ENCODE data around the gene TTLL6.

The TTLL6 gene

GRCh38 chr17:48757524-48757961 is 59.5 kb downstream of the TTLL6 start:
- no peak for DNase-seq

GRCh38 chr17:48756830-48757251 is 60.2 kb downstream of the TTLL6 start:
- no peak for DNase-seq

- no peak for DNase-seq
Measured at GRCh38 chr17:48755356-48755755, 61.7 kb downstream of the TTLL6 start.

- no peak for DNase-seq
Measured at GRCh38 chr17:48754500-48755261, 62.3 kb downstream of the TTLL6 start.

- no peak for DNase-seq
Measured at GRCh38 chr17:48753794-48754499, 63.1 kb downstream of the TTLL6 start.

GRCh38 chr17:48752399-48753288 is 64.4 kb downstream of the TTLL6 start:
- DNase-seq, result no peak

- DNase-seq, result no peak
Measured at GRCh38 chr17:48751733-48752398, 65.2 kb downstream of the TTLL6 start.

- DNase-seq, result no peak
Measured at GRCh38 chr17:48751172-48751571, 65.9 kb downstream of the TTLL6 start.

GRCh38 chr17:48749621-48750553 is 67.1 kb downstream of the TTLL6 start:
- no peak for DNase-seq

- DNase-seq, result no peak
Measured at GRCh38 chr17:48748718-48749566, 68.1 kb downstream of the TTLL6 start.

- DNase-seq, result no peak
Measured at GRCh38 chr17:48747445-48748363, 69.3 kb downstream of the TTLL6 start.

- DNase-seq, result no peak
Measured at GRCh38 chr17:48746916-48747444, 70.0 kb downstream of the TTLL6 start.

- DNase-seq, result no peak
Measured at GRCh38 chr17:48745381-48746275, 71.4 kb downstream of the TTLL6 start.

GRCh38 chr17:48740537-48740936 is 76.5 kb downstream of the TTLL6 start:
- DNase-seq, result no peak

- no peak for DNase-seq
Measured at GRCh38 chr17:48738803-48739526, 78.1 kb downstream of the TTLL6 start.

- no peak for DNase-seq
Measured at GRCh38 chr17:48738424-48738802, 78.6 kb downstream of the TTLL6 start.

- DNase-seq, result no peak
Measured at GRCh38 chr17:48737330-48738043, 79.5 kb downstream of the TTLL6 start.

Measured in activated CD4-positive, alpha-beta T cell treated with anti-CD3 and anti-CD28 coated beads, Interleukin-2, amount 50 U/mL, for 16 hours (primary cell).